GM12801 (cell line): ENCODE measurements around the gene USE1.

Experiments used
- TF ChIP-seq, protein P1 (sequence below): IDR thresholded peaks from one replicate; pipeline ENCODE4 v1.5.1; 2011; ENCODE audit warnings: control low read depth; ENCODE audit not compliant: insufficient read length; ENCODE audit errors: extremely low read depth

The USE1 gene

DNA sequence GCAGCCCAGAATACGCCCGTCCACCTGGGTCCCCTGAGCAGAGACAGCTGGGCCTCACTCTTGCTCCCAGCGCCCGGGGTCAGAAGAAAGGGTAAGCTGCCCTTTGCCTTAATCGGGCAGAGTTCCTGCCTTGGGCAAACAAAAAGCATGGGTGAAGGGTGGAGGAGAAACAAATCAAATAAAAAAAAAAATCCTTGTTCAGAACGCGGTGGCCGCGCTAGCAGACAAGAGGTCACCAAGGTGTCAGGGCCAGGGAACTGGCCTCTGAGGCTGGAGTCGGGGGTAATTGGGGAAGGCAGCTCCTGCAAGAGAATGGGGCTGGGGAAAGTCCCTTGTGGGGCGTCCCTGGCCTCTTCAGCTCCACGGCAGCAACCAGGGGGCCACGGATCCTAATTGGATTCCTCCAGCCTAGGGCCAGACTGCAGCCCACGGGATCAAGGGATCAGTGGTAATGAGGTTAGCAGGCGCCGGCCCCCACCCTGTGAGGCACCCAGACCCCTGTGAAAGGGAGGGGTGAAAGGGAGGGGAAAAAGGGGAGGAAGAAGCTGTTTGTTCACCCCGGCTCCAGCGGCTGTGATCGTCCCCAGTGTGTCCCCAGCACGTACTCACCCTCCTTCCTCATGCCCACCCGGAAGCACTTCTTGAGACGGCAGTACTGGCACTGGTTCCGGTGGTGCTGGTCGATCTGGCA, 25.1 kb downstream of the USE1 start:
- TF ChIP-seq, protein P1, sequence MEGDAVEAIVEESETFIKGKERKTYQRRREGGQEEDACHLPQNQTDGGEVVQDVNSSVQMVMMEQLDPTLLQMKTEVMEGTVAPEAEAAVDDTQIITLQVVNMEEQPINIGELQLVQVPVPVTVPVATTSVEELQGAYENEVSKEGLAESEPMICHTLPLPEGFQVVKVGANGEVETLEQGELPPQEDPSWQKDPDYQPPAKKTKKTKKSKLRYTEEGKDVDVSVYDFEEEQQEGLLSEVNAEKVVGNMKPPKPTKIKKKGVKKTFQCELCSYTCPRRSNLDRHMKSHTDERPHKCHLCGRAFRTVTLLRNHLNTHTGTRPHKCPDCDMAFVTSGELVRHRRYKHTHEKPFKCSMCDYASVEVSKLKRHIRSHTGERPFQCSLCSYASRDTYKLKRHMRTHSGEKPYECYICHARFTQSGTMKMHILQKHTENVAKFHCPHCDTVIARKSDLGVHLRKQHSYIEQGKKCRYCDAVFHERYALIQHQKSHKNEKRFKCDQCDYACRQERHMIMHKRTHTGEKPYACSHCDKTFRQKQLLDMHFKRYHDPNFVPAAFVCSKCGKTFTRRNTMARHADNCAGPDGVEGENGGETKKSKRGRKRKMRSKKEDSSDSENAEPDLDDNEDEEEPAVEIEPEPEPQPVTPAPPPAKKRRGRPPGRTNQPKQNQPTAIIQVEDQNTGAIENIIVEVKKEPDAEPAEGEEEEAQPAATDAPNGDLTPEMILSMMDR: no peak

DNA sequence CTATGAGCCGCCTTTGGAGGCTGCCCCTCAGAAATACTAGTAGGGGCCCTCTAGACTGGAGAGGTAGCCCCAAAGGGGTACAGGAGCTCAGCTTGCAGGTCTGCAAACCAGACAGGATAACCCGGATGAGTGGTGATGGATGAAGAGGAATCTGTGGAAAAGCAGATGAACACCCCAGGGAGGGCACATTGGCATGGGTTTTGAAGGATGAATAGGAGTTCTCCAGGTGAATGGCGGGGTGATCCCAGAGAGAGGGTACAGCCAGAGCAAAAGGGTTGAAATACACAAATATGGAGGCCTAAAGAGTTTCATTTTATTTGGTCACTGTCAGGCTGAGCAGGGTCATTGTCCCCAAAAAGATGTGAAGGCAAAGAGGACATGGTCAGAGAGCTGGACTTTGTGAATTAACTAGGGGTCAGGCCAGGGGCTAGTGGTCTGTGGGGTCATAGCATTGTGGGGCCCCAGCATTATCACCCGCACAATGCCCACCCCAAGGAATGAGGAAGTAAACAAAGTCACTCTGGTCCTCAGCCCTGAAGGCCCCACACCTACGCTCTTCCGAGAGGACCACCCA, 25.8 kb downstream of the USE1 start:
- TF ChIP-seq, protein P1: no peak

- TF ChIP-seq, protein P1: no peak
Measured at GRCh38 chr19:17242431-17243208, 27.5 kb downstream of the USE1 start.

DNA sequence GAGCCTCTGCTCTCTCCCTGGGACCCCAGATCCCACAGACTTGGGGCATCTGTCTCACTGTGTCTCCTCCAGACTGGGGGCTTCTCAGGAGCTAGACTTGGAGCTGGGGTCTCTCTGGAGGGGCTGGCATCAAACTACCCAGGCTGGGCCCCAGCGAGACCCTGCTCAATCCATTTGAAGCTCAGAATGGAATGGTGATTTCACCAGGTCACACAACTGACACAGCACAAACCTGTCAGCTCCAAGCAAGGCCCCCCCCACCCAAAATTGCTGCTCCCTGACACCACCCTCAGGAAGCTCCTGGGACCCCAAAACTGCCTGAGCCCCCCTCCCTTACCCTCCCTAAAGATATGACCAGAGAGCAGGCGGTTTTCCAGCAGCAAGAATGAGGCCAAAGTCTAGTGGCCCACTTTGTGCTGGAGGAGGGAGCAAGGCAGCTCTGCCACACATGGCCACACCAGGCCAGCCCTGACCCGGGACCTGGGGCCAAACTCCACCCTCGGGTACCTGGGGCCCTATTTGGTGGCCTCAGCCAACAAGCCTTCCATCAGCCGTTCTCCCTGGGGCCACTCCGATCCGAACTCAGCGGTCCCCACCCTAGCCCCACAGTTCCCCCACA, 28.2 kb downstream of the USE1 start:
- TF ChIP-seq, protein P1: no peak

GRCh38 chr19:17243830-17244617, 28.9 kb downstream of the USE1 start:
- TF ChIP-seq, protein P1: no peak

GRCh38 chr19:17244618-17245534, 29.7 kb downstream of the USE1 start:
- TF ChIP-seq, protein P1: no peak
